IPS DF 19.7 (cell line): ENCODE data around the gene TMTC4.
A peak's percentile ranks its signal among the peaks of the same experiment; 100 is the strongest.

Source experiments
- DNase-seq: peaks from one replicate; pipeline ENCODE4 v3.0.0-alpha.2; 2013; ENCODE audit warnings: low read depth, low spot score

The TMTC4 gene

GRCh38 chr13:100667894-100668293 is 6.7 kb downstream of the TMTC4 start:
- DNase-seq = no peak

- no peak for DNase-seq
Measured at GRCh38 chr13:100666124-100666523, 8.5 kb downstream of the TMTC4 start.

- DNase-seq = no peak
Measured at GRCh38 chr13:100665403-100665802, 9.2 kb downstream of the TMTC4 start.

- DNase-seq = no peak
Measured at GRCh38 chr13:100664171-100664900, 10.3 kb downstream of the TMTC4 start.

- no peak for DNase-seq
Measured at GRCh38 chr13:100662468-100663211, 12.0 kb downstream of the TMTC4 start.

- DNase-seq = no peak
Measured at GRCh38 chr13:100660761-100661160, 13.8 kb downstream of the TMTC4 start.

- DNase-seq = no peak
Measured at GRCh38 chr13:100659578-100659977, 15.0 kb downstream of the TMTC4 start.

GRCh38 chr13:100658363-100658762 is 16.2 kb downstream of the TMTC4 start:
- DNase-seq = no peak

GRCh38 chr13:100657881-100658315 is 16.7 kb downstream of the TMTC4 start:
- no peak for DNase-seq

- DNase-seq = no peak
Measured at GRCh38 chr13:100652510-100652909, 22.1 kb downstream of the TMTC4 start.

GRCh38 chr13:100650326-100650725 is 24.3 kb downstream of the TMTC4 start:
- DNase-seq = no peak

- no peak for DNase-seq
Measured at GRCh38 chr13:100648354-100648753, 26.2 kb downstream of the TMTC4 start.

GRCh38 chr13:100646871-100647270 is 27.7 kb downstream of the TMTC4 start:
- no peak for DNase-seq

- DNase-seq = peak; percentile 17
Measured at GRCh38 chr13:100646030-100646673, 28.4 kb downstream of the TMTC4 start.

- no peak for DNase-seq
Measured at GRCh38 chr13:100645382-100645781, 29.2 kb downstream of the TMTC4 start.

GRCh38 chr13:100644371-100644770 is 30.2 kb downstream of the TMTC4 start:
- no peak for DNase-seq

- DNase-seq = no peak
Measured at GRCh38 chr13:100637796-100638195, 36.8 kb downstream of the TMTC4 start.

- no peak for DNase-seq
Measured at GRCh38 chr13:100637380-100637779, 37.2 kb downstream of the TMTC4 start.

GRCh38 chr13:100636441-100636840 is 38.2 kb downstream of the TMTC4 start:
- no peak for DNase-seq

GRCh38 chr13:100636004-100636403 is 38.6 kb downstream of the TMTC4 start:
- no peak for DNase-seq

- DNase-seq = no peak
Measured at GRCh38 chr13:100634696-100635095, 39.9 kb downstream of the TMTC4 start.

GRCh38 chr13:100633461-100633860 is 41.1 kb downstream of the TMTC4 start:
- no peak for DNase-seq

- no peak for DNase-seq
Measured at GRCh38 chr13:100630555-100630954, 44.0 kb downstream of the TMTC4 start.
